ENCODE data around the gene ASXL3. TPM values are rescaled to one million over a fixed set of nuclear protein-coding genes. Genes with fewer than 3 reads are reported as not detected.

ASXL3 gene
- total RNA-seq, 1 experiment from 2014 or later: 0.47 TPM

GRCh38 chr18:33540392-33540791 lies 37.6 kb upstream of the ASXL3 start:
- TF ChIP-seq CTCF (IDR thresholded peaks at IDR 0.05; ENCODE audit: unreplicated experiment): no peak
- no peak overlapping the region for H3K4me3 Mint-ChIP-seq (ENCODE audit: low read depth, unreplicated experiment)
- CTCF ChIA-PET: no interaction called here
- no peaks in the 10 kb centered on the region for H3K4me1 Mint-ChIP-seq (ENCODE audit: low read depth, unreplicated experiment)
- H3K27me3 Mint-ChIP-seq (ENCODE audit: unreplicated experiment): no peaks in the 10 kb centered on the region
- no peak overlapping the region for H3K27ac Mint-ChIP-seq (ENCODE audit: unreplicated experiment)
- intact Hi-C loops (cut with micrococcal nuclease; ENCODE audit: unreplicated experiment): no loop called here
- no peaks in the 10 kb centered on the region for H3K36me3 Mint-ChIP-seq (ENCODE audit: insufficient read depth, unreplicated experiment)
- BruUV-seq (replicated peaks): no TSS peak
- H3K9me3 Mint-ChIP-seq (ENCODE audit: low read depth, unreplicated experiment): no peaks in the 10 kb centered on the region
- no peak for DNase-seq

- H3K27me3 Mint-ChIP-seq (ENCODE audit: unreplicated experiment): no peaks in the 10 kb centered on the region
- no peaks in the 10 kb centered on the region for H3K9me3 Mint-ChIP-seq (ENCODE audit: low read depth, unreplicated experiment)
- H3K4me3 Mint-ChIP-seq (ENCODE audit: low read depth, unreplicated experiment): no peak overlapping the region
- no TSS peak for BruUV-seq (replicated peaks)
- no peaks in the 10 kb centered on the region for H3K4me1 Mint-ChIP-seq (ENCODE audit: low read depth, unreplicated experiment)
- TF ChIP-seq CTCF (IDR thresholded peaks at IDR 0.05; ENCODE audit: unreplicated experiment): no peak
- CTCF ChIA-PET: no interaction called here
- H3K27ac Mint-ChIP-seq (ENCODE audit: unreplicated experiment): no peak overlapping the region
- H3K36me3 Mint-ChIP-seq (ENCODE audit: insufficient read depth, unreplicated experiment): no peaks in the 10 kb centered on the region
- intact Hi-C loops (cut with micrococcal nuclease; ENCODE audit: unreplicated experiment): no loop called here
- no peak for DNase-seq
Measured at GRCh38 chr18:33541316-33541715, 36.7 kb upstream of the ASXL3 start.

GRCh38 chr18:33556846-33557245 lies 21.2 kb upstream of the ASXL3 start:
- intact Hi-C loops (cut with micrococcal nuclease; ENCODE audit: unreplicated experiment): loop anchor here (10.0 kb wide), 1 partner anchor 58 kb away; no protein-coding TSS in a partner anchor
- Mint-ChIP-seq H3K4me3 (ENCODE audit: low read depth, unreplicated experiment) (no peak overlapping the region), H3K9me3 (ENCODE audit: low read depth, unreplicated experiment) (no peaks in the 10 kb centered on the region), H3K27me3 (ENCODE audit: unreplicated experiment) (no peaks in the 10 kb centered on the region), H3K4me1 (ENCODE audit: low read depth, unreplicated experiment) (no peaks in the 10 kb centered on the region), H3K36me3 (ENCODE audit: insufficient read depth, unreplicated experiment) (no peaks in the 10 kb centered on the region), H3K27ac (ENCODE audit: unreplicated experiment) (no peak overlapping the region)
- no TSS peak for BruUV-seq (replicated peaks)
- CTCF ChIA-PET: no interaction called here
- DNase-seq: no peak
- no peak for TF ChIP-seq CTCF (IDR thresholded peaks at IDR 0.05; ENCODE audit: unreplicated experiment)

- CTCF ChIA-PET: no interaction called here
- H3K9me3 Mint-ChIP-seq (ENCODE audit: low read depth, unreplicated experiment): no peaks in the 10 kb centered on the region
Measured at GRCh38 chr18:33557706-33558105, 20.3 kb upstream of the ASXL3 start.

More at GRCh38 chr18:33557706-33558105, 20.3 kb upstream of the ASXL3 start:
- no peak overlapping the region for H3K4me3 Mint-ChIP-seq (ENCODE audit: low read depth, unreplicated experiment)
- H3K27me3 Mint-ChIP-seq (ENCODE audit: unreplicated experiment): no peaks in the 10 kb centered on the region
- no peaks in the 10 kb centered on the region for H3K36me3 Mint-ChIP-seq (ENCODE audit: insufficient read depth, unreplicated experiment)
- intact Hi-C loops (cut with micrococcal nuclease; ENCODE audit: unreplicated experiment): loop anchor here (10.0 kb wide), 1 partner anchor 57 kb away; no protein-coding TSS in a partner anchor
- H3K27ac Mint-ChIP-seq (ENCODE audit: unreplicated experiment): no peak overlapping the region
- H3K4me1 Mint-ChIP-seq (ENCODE audit: low read depth, unreplicated experiment): no peaks in the 10 kb centered on the region
- TF ChIP-seq CTCF (IDR thresholded peaks at IDR 0.05; ENCODE audit: unreplicated experiment): no peak
- DNase-seq: no peak
- BruUV-seq (replicated peaks): no TSS peak

Data from Calu3 (cell line).